Type B pancreatic cell (in vitro differentiated cells): Measurements from ENCODE around the gene TNRC6A. TPM values are rescaled to one million over a fixed set of nuclear protein-coding genes. Genes with fewer than 3 reads are reported as not detected.

Experiments
- DNase-seq: peaks from one replicate; pipeline ENCODE4 v3.0.0; 2021; ENCODE audit warnings: mixed read lengths; ENCODE audit not compliant: unreplicated experiment; ENCODE audit errors: extremely low spot score
- H3K27ac Mint-ChIP-seq: 2 replicates; pipeline ENCODE4 v1.8.0; 2021; ENCODE audit warnings: mild to moderate bottlenecking, mixed read lengths
- H3K27me3 Mint-ChIP-seq: 2 replicates; pipeline ENCODE4 v1.8.0; 2021; ENCODE audit warnings: mixed read lengths
- H3K36me3 Mint-ChIP-seq: 2 replicates; pipeline ENCODE4 v1.8.0; 2021; ENCODE audit warnings: mixed read lengths
- H3K4me1 Mint-ChIP-seq: one replicate; pipeline ENCODE4 v1.8.0; 2021; ENCODE audit warnings: mixed read lengths; ENCODE audit not compliant: unreplicated experiment
- H3K4me3 Mint-ChIP-seq: 2 replicates; pipeline ENCODE4 v1.8.0; 2021; ENCODE audit warnings: mild to moderate bottlenecking, mixed read lengths
- H3K9me3 Mint-ChIP-seq: 2 replicates; pipeline ENCODE4 v1.8.0; 2021; ENCODE audit warnings: mixed read lengths
- CTCF ChIP-seq: fragments of 200-600 bp; sonication (generic); conservative IDR thresholded peaks from 2 replicates; pipeline ENCODE4 v1.5.0; 2021; ENCODE audit warnings: antibody characterized with exemption, mild to moderate bottlenecking
- total RNA-seq: library from RNA; stranded (reverse); gene quantifications from 2 replicates; pipeline ENCODE4 v1.2.1, GENCODE V29; 2021; ENCODE audit warnings: low replicate concordance

The TNRC6A gene
- total RNA-seq, 1 donor from 2014 or later: 65.9 TPM

GRCh38 chr16:24848065-24848464 is 118.6 kb downstream of the TNRC6A start:
- DNase-seq: no peak
- H3K36me3 Mint-ChIP-seq: no peaks in the 10 kb centered on the region
- TF ChIP-seq CTCF: no peak
- no peak overlapping the region for H3K4me3 Mint-ChIP-seq
- H3K27ac Mint-ChIP-seq: no peak overlapping the region
- peaks cover 3% of the 10 kb centered on the region for H3K27me3 Mint-ChIP-seq
- H3K9me3 Mint-ChIP-seq: no peaks in the 10 kb centered on the region
- H3K4me1 Mint-ChIP-seq: no peaks in the 10 kb centered on the region

- Mint-ChIP-seq H3K27ac (no peak overlapping the region), H3K4me1 (no peaks in the 10 kb centered on the region), H3K9me3 (no peaks in the 10 kb centered on the region), H3K36me3 (no peaks in the 10 kb centered on the region), H3K4me3 (no peak overlapping the region), H3K27me3 (peaks cover 3% of the 10 kb centered on the region)
- no peak for TF ChIP-seq CTCF
- DNase-seq: no peak
These were observed 120.2 kb downstream of the TNRC6A start for GRCh38 chr16:24849641-24850040.

- DNase-seq: no peak
- no peak overlapping the region for H3K27ac Mint-ChIP-seq
- H3K27me3 Mint-ChIP-seq: peaks cover 3% of the 10 kb centered on the region
- H3K36me3 Mint-ChIP-seq: no peaks in the 10 kb centered on the region
- no peak overlapping the region for H3K4me3 Mint-ChIP-seq
- H3K4me1 Mint-ChIP-seq: no peaks in the 10 kb centered on the region
- no peak for TF ChIP-seq CTCF
- H3K9me3 Mint-ChIP-seq: no peaks in the 10 kb centered on the region
These were observed 121.0 kb downstream of the TNRC6A start for GRCh38 chr16:24850289-24850938.

GRCh38 chr16:24851700-24852099 is 122.2 kb downstream of the TNRC6A start:
- DNase-seq: no peak
- H3K4me1 Mint-ChIP-seq: no peaks in the 10 kb centered on the region
- H3K36me3 Mint-ChIP-seq: no peaks in the 10 kb centered on the region
- no peak for TF ChIP-seq CTCF
- peaks cover 3% of the 10 kb centered on the region for H3K27me3 Mint-ChIP-seq
- H3K4me3 Mint-ChIP-seq: no peak overlapping the region
- no peak overlapping the region for H3K27ac Mint-ChIP-seq
- no peaks in the 10 kb centered on the region for H3K9me3 Mint-ChIP-seq

GRCh38 chr16:24852281-24852721 is 122.8 kb downstream of the TNRC6A start:
- peaks cover 3% of the 10 kb centered on the region for H3K27me3 Mint-ChIP-seq
- no peaks in the 10 kb centered on the region for H3K36me3 Mint-ChIP-seq
- no peak for TF ChIP-seq CTCF
- no peaks in the 10 kb centered on the region for H3K9me3 Mint-ChIP-seq
- no peaks in the 10 kb centered on the region for H3K4me1 Mint-ChIP-seq
- H3K4me3 Mint-ChIP-seq: no peak overlapping the region
- DNase-seq: no peak
- no peak overlapping the region for H3K27ac Mint-ChIP-seq
